ENCODE measurements around the gene IL10RA. TPM values are rescaled to one million over a fixed set of nuclear protein-coding genes. Genes with fewer than 3 reads are reported as not detected.
A peak's percentile ranks its signal among the peaks of the same experiment; 100 is the strongest.

Gene IL10RA
- total and polyA plus RNA-seq, 11 donors = 2.1 to 49.0 (median 5.8) TPM

GRCh38 chr11:118002541-118003423 is 16.6 kb downstream of the IL10RA start:
- DNase-seq (peak in 4 of 5 donors; percentile 82 to 86 (median 84)), ATAC-seq (peak; percentile 74 to 93 (median 86))
- H3K27ac ChIP-seq = peak overlapping the region in 9 of 12 donors; percentile 55 to 91 (median 82)
- no peak overlapping the region for H3K4me3 ChIP-seq
- H3K27me3 ChIP-seq = no peaks in the 10 kb centered on the region
- intact Hi-C loops (cut with DNase I) = loop anchor here in 1 of 10 donors (2.0 kb wide), 1 partner anchor 50 kb away; no protein-coding TSS in a partner anchor
- peaks cover 0 to 6% (median 0%) of the 10 kb centered on the region in 12 donors for H3K9me3 ChIP-seq
- WGBS, 4 donors = 51 to 65% (median 62%) methylated on average over 7 of the region's 7 CpGs
- H3K36me3 ChIP-seq = peaks cover 0 to 25% (median 0%) of the 10 kb centered on the region in 9 donors
- H3K4me1 ChIP-seq = peaks cover 0 to 100% (median 5%) of the 10 kb centered on the region in 12 donors
- no peak for TF ChIP-seq POLR2A (IDR thresholded peaks at IDR 0.05)
- TF ChIP-seq CTCF (IDR thresholded peaks at IDR 0.05) = no peak

GRCh38 chr11:118003456-118003855 is 17.3 kb downstream of the IL10RA start:
- intact Hi-C loops (cut with DNase I) = loop anchor here in 1 of 10 donors (2.0 kb wide), 1 partner anchor 49 kb away; no protein-coding TSS in a partner anchor
- ATAC-seq (no peak), DNase-seq (no peak)
- peaks cover 0 to 100% (median 5%) of the 10 kb centered on the region in 12 donors for H3K4me1 ChIP-seq
- H3K4me3 ChIP-seq = no peak overlapping the region
- 70 to 72% (median 72%) methylated on average over 4 of the region's 4 CpGs for WGBS, 4 donors
- peaks cover 0 to 6% (median 0%) of the 10 kb centered on the region in 12 donors for H3K9me3 ChIP-seq
- TF ChIP-seq POLR2A (IDR thresholded peaks at IDR 0.05) (no peak), CTCF (IDR thresholded peaks at IDR 0.05) (no peak)
- peaks cover 0 to 18% (median 0%) of the 10 kb centered on the region in 9 donors for H3K36me3 ChIP-seq
- no peaks in the 10 kb centered on the region for H3K27me3 ChIP-seq
- peak overlapping the region in 9 of 12 donors; percentile 55 to 91 (median 82) for H3K27ac ChIP-seq

- Histone ChIP-seq H3K4me1 (peaks cover 0 to 99% (median 5%) of the 10 kb centered on the region in 12 donors), H3K4me3 (no peak overlapping the region), H3K27me3 (no peaks in the 10 kb centered on the region), H3K9me3 (peaks cover 0 to 6% (median 0%) of the 10 kb centered on the region in 12 donors), H3K27ac (peak overlapping the region in 1 of 12 donors; percentile 95), H3K36me3 (peaks cover 0 to 6% (median 0%) of the 10 kb centered on the region in 9 donors)
- intact Hi-C loops (cut with DNase I) = no loop called here
- ATAC-seq (no peak), DNase-seq (no peak)
- WGBS, 4 donors = 72 to 84% (median 78%) methylated on average over 3 to 7 of the region's 7 CpGs
- TF ChIP-seq POLR2A (IDR thresholded peaks at IDR 0.05) (no peak), CTCF (IDR thresholded peaks at IDR 0.05) (no peak)
Measured at GRCh38 chr11:118004543-118005223, 18.5 kb downstream of the IL10RA start.
